GM18873 (cell line): ENCODE results near the gene IL4R.
"Not testable (repeated sequence)": the region's sequence is repeated elsewhere in the genome, so short reads cannot be mapped to it uniquely, and the experiment has no call there.

ENCODE experiments used
- ATAC-seq: cut with Tn5 transposase; IDR thresholded peaks from one replicate; pipeline ENCODE4 v1.9.1; 2021; ENCODE audit warnings: mild to moderate bottlenecking, moderate library complexity, moderate number of reproducible peaks; ENCODE audit not compliant: unreplicated experiment, low FRiP score

The IL4R gene

DNA sequence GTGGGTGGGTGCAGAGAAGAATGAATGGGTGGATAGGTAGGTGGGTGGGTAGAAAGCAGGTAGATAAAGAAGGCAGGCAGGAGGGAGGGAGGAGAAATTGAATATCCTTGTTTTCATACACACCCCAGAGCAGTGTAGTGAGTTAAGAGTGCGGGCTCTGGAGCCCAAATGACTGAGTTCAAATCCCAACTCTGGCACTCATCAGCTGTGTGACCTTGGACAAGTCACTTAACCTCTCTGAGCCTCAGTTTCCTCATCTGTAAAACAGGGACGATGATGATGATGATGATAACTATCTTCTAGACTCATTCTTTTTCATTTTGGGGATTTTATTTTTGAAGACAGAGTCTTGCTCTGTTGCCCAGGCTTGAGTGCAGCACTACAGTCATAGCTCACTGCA, 86.2 kb downstream of the IL4R start:
- no peak for ATAC-seq

DNA sequence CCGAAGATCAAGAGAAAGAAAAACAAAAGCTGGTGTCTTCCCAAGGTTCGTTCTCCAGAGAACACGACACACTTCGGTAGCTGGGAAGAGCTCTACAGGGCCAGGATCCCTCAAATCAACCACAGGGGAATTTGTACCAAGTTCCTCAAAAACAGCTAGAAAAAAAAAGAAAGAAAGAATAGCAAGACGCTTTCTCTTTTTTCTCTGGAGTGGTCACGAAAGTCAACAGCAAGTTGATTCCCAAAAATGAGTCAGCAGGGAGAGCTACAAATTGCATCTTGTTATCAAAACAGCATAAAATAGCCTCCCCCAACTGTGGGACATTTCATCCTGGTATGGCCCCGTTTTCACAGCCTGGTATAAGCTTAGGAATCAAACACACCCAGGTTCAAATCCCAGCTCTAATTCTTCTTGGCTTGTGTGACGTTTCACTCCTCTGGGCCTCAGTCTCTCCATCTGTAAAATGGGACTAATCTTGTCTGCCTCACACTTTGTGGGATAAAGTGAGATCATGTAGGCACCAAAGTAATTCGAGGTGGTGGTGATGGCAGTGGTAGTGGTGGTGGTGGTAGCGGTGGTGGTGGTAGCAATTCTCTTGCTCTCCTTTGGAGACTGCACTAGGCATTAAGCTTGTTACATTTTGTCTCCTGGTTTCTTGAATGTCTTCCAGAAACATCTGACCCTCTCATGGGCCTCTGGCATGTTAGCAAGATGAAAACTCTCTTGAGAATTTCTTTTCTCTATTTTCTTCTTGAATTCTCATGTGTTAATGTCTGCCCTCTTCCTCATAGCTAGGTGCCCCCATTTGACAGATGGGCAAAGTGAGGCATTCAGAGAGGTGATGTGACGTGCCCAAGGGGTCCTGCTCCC, 87.2 kb downstream of the IL4R start:
- ATAC-seq = no peak

- ATAC-seq = peak; percentile 48
Observed at GRCh38 chr16:27401768-27402568, 88.2 kb downstream of the IL4R start, which contains the start of gene IL21R. IL21R (plus strand) TSS chr16:27402174; CDS start chr16:27430072, 27,898 bp downstream.

- no peak for ATAC-seq
Observed at GRCh38 chr16:27402569-27402963, 88.8 kb downstream of the IL4R start.

GRCh38 chr16:27402964-27403600, 89.3 kb downstream of the IL4R start:
- ATAC-seq = no peak

- no peak for ATAC-seq
Observed at GRCh38 chr16:27403601-27403992, 89.8 kb downstream of the IL4R start.

DNA sequence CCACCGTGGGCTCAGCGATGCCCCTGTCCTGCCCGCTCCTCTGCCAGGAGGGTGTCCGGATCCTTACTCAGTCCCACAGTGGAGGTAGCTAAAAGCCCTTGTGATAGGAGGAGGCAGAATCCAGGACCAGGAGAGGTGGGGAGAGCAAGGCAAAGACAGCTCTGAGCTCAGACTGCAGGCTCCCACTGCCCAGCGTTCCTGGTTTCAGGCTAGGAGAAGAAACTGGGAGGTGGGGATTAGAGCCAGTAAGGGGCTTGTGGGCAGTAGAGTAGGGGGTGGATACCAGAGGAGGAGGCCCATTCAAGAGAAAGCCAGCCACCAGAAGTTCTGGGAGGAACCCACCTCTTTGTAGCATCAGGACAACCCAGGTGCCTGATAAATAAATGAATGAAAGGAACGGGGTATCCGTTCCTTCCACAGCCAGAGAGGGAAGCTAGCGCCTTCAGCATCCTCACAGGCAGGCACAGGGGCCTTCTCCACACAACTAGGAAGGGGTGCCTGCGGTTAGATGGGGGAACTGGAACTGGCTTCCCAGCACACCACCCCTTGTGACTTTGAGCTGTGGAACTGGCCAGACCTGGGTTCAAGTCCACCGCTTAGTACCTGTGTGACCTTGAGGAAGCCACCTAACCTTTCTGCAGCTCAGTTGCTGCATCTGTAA, 90.5 kb downstream of the IL4R start:
- no peak for ATAC-seq

DNA sequence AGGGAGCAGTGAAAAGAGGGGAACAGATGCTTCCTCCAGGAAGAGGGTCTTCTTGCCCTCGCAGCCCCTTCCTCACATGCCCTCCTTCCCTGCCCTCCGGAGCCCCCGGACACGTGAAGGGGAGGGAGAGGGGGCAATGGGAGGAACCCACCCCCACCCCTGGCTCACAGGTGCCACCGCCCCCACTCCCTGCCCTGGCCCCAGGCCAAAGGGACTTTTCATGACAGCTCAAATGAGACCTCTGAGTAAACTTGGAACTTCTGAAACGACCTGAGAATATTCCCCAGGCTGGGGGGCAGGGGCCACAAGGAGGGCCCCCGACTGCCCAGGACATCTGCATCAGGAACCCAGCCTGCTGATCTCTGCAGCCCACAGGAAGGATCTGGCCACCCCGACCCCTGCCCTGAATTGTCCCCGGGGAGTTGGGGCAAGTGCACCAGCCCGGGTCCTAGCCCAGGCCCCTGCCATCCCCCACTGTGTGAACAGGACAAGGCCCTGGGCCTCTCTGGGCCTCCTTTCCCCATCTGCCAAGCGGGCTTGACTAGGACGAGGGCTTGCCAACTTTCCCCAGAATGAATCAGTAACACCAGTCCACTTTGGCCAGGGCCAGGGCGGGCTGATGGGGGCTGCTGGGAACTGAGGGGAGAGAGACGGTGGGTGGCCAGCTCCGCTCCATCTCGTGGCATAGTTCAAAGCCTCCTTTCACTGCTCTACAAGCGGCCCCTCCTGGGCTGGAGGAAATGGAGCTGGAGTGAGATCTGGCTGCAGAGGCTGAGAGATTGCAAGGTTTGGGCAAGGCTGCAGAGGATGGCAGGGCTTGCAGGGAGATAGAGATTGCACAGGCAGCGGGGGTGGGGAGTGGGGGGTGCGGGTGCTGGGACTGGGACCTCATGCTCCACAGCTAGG, 92.0 kb downstream of the IL4R start:
- ATAC-seq = no peak

GRCh38 chr16:27406511-27407128, 92.8 kb downstream of the IL4R start:
- ATAC-seq = no peak

DNA sequence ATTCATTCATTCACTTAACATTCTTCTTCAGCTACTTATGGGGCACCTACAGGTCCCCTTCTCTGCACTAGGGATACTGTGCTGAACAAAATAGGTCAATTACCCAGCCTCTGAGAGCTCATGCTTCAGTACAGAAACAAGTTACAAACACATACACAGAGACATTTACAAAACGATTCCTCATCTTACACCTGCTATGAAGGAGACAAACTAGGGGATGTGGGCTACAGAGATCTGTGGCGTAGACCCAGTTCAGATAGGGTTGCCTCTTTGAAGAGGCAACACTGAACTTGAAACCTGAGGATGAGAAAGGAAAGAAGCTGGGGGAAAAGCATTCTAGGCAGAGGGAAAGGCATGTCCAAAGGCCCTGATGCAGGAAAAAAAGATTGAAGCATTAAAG, 93.4 kb downstream of the IL4R start:
- ATAC-seq = no peak

GRCh38 chr16:27408012-27408601, 94.3 kb downstream of the IL4R start:
- peak; percentile 30 for ATAC-seq

GRCh38 chr16:27408602-27409031, 94.8 kb downstream of the IL4R start:
- ATAC-seq = no peak

GRCh38 chr16:27409958-27410357, 96.2 kb downstream of the IL4R start:
- not testable (repeated sequence) for ATAC-seq

DNA sequence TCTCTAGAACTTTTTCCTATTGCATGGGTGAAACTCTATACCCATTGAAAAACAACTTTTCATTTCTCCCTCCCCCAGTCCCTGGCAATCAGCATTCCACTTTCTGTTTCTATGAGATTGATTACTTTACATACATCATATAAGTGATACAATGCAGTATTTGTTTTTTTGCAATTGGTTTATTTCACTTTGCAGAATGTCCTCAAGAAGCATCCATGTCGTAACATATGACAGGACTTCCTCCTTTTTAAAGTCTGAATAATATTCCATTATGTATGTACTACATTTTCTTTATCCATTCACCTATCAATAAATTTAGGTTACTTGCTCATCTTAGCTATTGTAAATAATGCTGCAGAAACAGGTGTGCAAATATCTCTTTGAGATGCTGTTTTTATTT, 97.0 kb downstream of the IL4R start:
- no peak for ATAC-seq

DNA sequence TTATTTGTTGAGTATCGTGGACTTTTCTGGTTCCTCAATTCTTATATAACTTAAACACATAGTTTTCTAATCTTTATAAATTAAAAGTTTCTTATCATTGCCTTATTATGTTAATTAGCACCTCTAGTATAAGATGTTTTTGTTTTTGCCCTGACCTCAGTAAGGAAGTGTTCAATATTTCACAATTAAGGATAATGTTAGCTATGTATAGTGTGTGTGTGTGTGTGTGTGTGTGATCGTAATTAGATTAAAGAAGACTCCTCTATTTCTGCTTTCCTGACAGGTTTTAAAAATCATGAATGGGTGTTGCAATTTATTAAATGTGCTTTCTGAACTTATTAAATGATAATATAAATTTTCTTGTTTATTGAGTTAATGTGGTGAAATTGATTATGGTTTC, 100.2 kb downstream of the IL4R start:
- ATAC-seq = no peak
